ENCODE measurements around the gene MDC1.

DNA sequence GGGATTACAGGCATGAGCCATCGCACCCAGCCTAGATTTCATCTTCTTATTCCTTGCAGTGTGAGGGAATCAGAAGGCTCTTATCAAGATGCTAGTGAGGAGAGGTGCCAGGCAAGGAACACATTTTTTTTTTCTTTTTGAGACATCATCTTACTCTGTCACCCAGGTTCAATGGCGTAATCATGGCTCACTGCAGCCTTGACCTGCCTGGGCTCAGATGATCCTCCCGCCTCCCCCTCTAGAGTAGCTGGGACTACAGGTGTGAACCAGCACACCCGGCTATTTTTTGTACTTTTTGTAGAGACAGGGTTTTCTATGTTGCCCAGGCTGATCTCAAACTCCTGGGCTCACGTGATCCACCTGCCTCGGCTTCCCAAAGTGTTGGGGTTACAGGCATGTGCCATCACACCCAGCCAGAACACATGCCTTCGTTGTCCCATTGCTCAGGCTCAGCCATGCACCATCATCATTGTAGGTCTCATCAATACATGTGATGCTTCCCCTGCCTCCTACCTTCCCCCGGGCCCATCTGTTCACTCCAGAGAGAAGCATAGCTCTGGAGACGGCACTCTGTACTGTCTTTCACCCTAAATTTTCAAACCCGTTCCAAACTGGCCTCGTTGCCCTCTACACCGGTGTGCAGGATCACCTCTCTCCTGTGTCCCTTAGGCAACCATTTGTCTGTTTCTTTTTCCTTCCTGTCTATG lies 15.3 kb upstream of the MDC1 start:
- TF ChIP-seq, protein P1, sequence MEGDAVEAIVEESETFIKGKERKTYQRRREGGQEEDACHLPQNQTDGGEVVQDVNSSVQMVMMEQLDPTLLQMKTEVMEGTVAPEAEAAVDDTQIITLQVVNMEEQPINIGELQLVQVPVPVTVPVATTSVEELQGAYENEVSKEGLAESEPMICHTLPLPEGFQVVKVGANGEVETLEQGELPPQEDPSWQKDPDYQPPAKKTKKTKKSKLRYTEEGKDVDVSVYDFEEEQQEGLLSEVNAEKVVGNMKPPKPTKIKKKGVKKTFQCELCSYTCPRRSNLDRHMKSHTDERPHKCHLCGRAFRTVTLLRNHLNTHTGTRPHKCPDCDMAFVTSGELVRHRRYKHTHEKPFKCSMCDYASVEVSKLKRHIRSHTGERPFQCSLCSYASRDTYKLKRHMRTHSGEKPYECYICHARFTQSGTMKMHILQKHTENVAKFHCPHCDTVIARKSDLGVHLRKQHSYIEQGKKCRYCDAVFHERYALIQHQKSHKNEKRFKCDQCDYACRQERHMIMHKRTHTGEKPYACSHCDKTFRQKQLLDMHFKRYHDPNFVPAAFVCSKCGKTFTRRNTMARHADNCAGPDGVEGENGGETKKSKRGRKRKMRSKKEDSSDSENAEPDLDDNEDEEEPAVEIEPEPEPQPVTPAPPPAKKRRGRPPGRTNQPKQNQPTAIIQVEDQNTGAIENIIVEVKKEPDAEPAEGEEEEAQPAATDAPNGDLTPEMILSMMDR (IDR thresholded peaks at IDR 0.05), result no peak
- no peak for TF ChIP-seq POLR2A (IDR thresholded peaks at IDR 0.05)

All from body of pancreas (tissue), 4 donors.